GM18868 (cell line): ENCODE data around the gene FTCDNL1.

Source experiments
- ATAC-seq: cut with Tn5 transposase; IDR thresholded peaks from one replicate; pipeline ENCODE4 v1.9.1; 2021; ENCODE audit warnings: mild to moderate bottlenecking, moderate library complexity; ENCODE audit not compliant: unreplicated experiment

Gene FTCDNL1

GRCh38 chr2:199850718-199851500, at the start of gene FTCDNL1:
TSS of gene FTCDNL1 (minus strand) at chr2:199851192. CDS start at chr2:199848962, 2,230 bp downstream.
- peak; percentile 97 for ATAC-seq

GRCh38 chr2:199896617-199897016, 45.6 kb upstream of the FTCDNL1 start:
- no peak for ATAC-seq

- ATAC-seq = no peak
These were observed 44.4 kb upstream of the FTCDNL1 start for GRCh38 chr2:199895406-199895805.

GRCh38 chr2:199883474-199884212, 32.7 kb upstream of the FTCDNL1 start:
- no peak for ATAC-seq

- ATAC-seq = no peak
These were observed 31.7 kb upstream of the FTCDNL1 start for GRCh38 chr2:199882667-199883066.

GRCh38 chr2:199875400-199875799, 24.4 kb upstream of the FTCDNL1 start:
- ATAC-seq = no peak

GRCh38 chr2:199874209-199874608, 23.2 kb upstream of the FTCDNL1 start:
- ATAC-seq = no peak

GRCh38 chr2:199870581-199870980, 19.6 kb upstream of the FTCDNL1 start:
- no peak for ATAC-seq

GRCh38 chr2:199869653-199870052, 18.7 kb upstream of the FTCDNL1 start:
- ATAC-seq = no peak

GRCh38 chr2:199869227-199869541, 18.2 kb upstream of the FTCDNL1 start:
- no peak for ATAC-seq

- no peak for ATAC-seq
These were observed 17.6 kb upstream of the FTCDNL1 start for GRCh38 chr2:199868431-199869226.

- no peak for ATAC-seq
These were observed 14.9 kb upstream of the FTCDNL1 start for GRCh38 chr2:199865905-199866304.

GRCh38 chr2:199862788-199863187, 11.8 kb upstream of the FTCDNL1 start:
- no peak for ATAC-seq

GRCh38 chr2:199861132-199861774, 10.3 kb upstream of the FTCDNL1 start:
- ATAC-seq = no peak

GRCh38 chr2:199855812-199856211, 4.8 kb upstream of the FTCDNL1 start:
- ATAC-seq = no peak

GRCh38 chr2:199851883-199852282, 891 bp upstream of the FTCDNL1 start:
- no peak for ATAC-seq

GRCh38 chr2:199851501-199851810, 464 bp upstream of the FTCDNL1 start:
- ATAC-seq = no peak

- ATAC-seq = no peak
These were observed 724 bp downstream of the FTCDNL1 start for GRCh38 chr2:199850218-199850717.

- ATAC-seq = no peak
These were observed 2.4 kb downstream of the FTCDNL1 start for GRCh38 chr2:199848389-199849130.

GRCh38 chr2:199847181-199847864, 3.7 kb downstream of the FTCDNL1 start:
- no peak for ATAC-seq
